Esophagus squamous epithelium (tissue), 5 donors: ENCODE data around the gene BHLHA15. TPM values are rescaled to one million over a fixed set of nuclear protein-coding genes. Genes with fewer than 3 reads are reported as not detected.
"Not testable (repeated sequence)": the region's sequence is repeated elsewhere in the genome, so short reads cannot be mapped to it uniquely, and the experiment has no call there.

Experiments
- DNase-seq: peaks from one replicate; lab custom pipeline; 2025; lab: John Stamatoyannopoulos, UW
- H3K27ac ChIP-seq, 4 donors: fragments of 200-600 bp; sonication (generic); one replicate each; pipeline ENCODE4 v1.5.1; 2016 to 2019; ENCODE audit warnings: mild to moderate bottlenecking in 1 of 4
- H3K27me3 ChIP-seq, 4 donors: fragments of 200-600 bp; sonication (generic); 1 replicate in 3 of 4; 2 replicates in 1 of 4; pipeline versions ENCODE4 v1.5.1 to v1.6.0; 2017 to 2021; ENCODE audit warnings: antibody characterized with exemption in 1 of 4
- H3K36me3 ChIP-seq, 3 donors: fragments of 200-600 bp; sonication (generic); one replicate each; pipeline ENCODE4 v1.5.1; 2016 to 2019
- H3K4me1 ChIP-seq, 3 donors: fragments of 200-600 bp; sonication (generic); one replicate each; pipeline ENCODE4 v1.5.1; 2017 to 2019
- H3K4me3 ChIP-seq, 4 donors: fragments of 200-600 bp; sonication (generic); 1 replicate in 3 of 4; 2 replicates in 1 of 4; pipeline ENCODE4 v1.5.1; 2016 to 2019; ENCODE audit warnings: mild to moderate bottlenecking in 2 of 4, moderate library complexity in 1 of 4
- H3K9me3 ChIP-seq, 3 donors: fragments of 200-600 bp; sonication (generic); one replicate each; pipeline ENCODE4 v1.5.1; 2016 to 2019
- CTCF ChIP-seq, 6 experiments: fragments of 450-650 bp in 4 of 6; fragments of 200-600 bp in 2 of 6; sonication (generic) in 2 of 6; IDR thresholded peaks; one replicate each; pipeline ENCODE4 v1.5.1; 2016 to 2019; ENCODE audit warnings: antibody characterized with exemption in 6 of 6, mild to moderate bottlenecking in 4 of 6, moderate library complexity in 4 of 6
- POLR2A ChIP-seq, 4 donors: fragments of 450-650 bp; IDR thresholded peaks; one replicate each; pipeline ENCODE4 v1.6.1; 2017; ENCODE audit warnings: antibody characterized with exemption in 4 of 4, mild to moderate bottlenecking in 4 of 4, moderate library complexity in 3 of 4
- WGBS, 2 donors: methylation state at CpG; one replicate each; pipeline ENCODE4 v1.1.5; 2018; 5-methylcytosine and 5-hydroxymethylcytosine counted together
- intact Hi-C: fragments of 100-400 bp; cut with DNase I; formaldehyde crosslinking; loops from one replicate; pipeline ENCODE4 v1.15.0; 2022
- total RNA-seq, 4 donors: library from RNA; depleted of rRNA; stranded (reverse); fragments of >200 nt; gene quantifications; one replicate each; pipeline ENCODE4 v1.1.0, GENCODE V29; 2016
- donor health status: DM: yes; HTN: yes; CAD: no.

The BHLHA15 gene
- total RNA-seq, 4 donors from 2014 or later: 0.82 to 8.0 (median 2.3) TPM

- peaks cover 0 to 49% (median 0%) of the 10 kb centered on the region in 3 donors for H3K36me3 ChIP-seq
- no peaks in the 10 kb centered on the region for H3K9me3 ChIP-seq
- H3K27me3 ChIP-seq: peaks cover 0 to 13% (median 0%) of the 10 kb centered on the region in 4 donors
- whole genome bisulfite sequencing, 2 donors: 77 to 91% methylated on average over 16 to 24 of the region's 32 CpGs
- intact Hi-C loops: no loop called here
- no peak for TF ChIP-seq POLR2A (IDR thresholded peaks at IDR 0.05)
- TF ChIP-seq CTCF (IDR thresholded peaks at IDR 0.05): no peak
- H3K4me3 ChIP-seq: no peak overlapping the region
- no peak for DNase-seq
- no peak overlapping the region for H3K27ac ChIP-seq
- peaks cover 4 to 9% (median 7%) of the 10 kb centered on the region in 3 donors for H3K4me1 ChIP-seq
Measured at GRCh38 chr7:98215561-98216495, 4.6 kb downstream of the BHLHA15 start.

GRCh38 chr7:98216941-98217622 is 5.8 kb downstream of the BHLHA15 start:
- no peak for DNase-seq
- peaks cover 0 to 2% (median 0%) of the 10 kb centered on the region in 4 donors for H3K27me3 ChIP-seq

GRCh38 chr7:98217623-98218582 is 6.7 kb downstream of the BHLHA15 start:
- TF ChIP-seq POLR2A (IDR thresholded peaks at IDR 0.05) (no peak), CTCF (IDR thresholded peaks at IDR 0.05) (no peak)
- no peaks in the 10 kb centered on the region for H3K9me3 ChIP-seq
- no peak for DNase-seq
- no peaks in the 10 kb centered on the region for H3K4me1 ChIP-seq
- H3K27ac ChIP-seq: no peak overlapping the region
- WGBS, 2 donors: 66 to 87% methylated on average over 2 to 16 of the region's 41 CpGs
- H3K4me3 ChIP-seq: no peak overlapping the region
- intact Hi-C loops: no loop called here
- H3K36me3 ChIP-seq: peaks cover 0 to 70% (median 9%) of the 10 kb centered on the region in 3 donors
- no peaks in the 10 kb centered on the region for H3K27me3 ChIP-seq

More at GRCh38 chr7:98216941-98217622, 5.8 kb downstream of the BHLHA15 start:
- intact Hi-C loops: no loop called here
- Histone ChIP-seq H3K36me3 (peaks cover 0 to 62% (median 9%) of the 10 kb centered on the region in 3 donors), H3K27ac (no peak overlapping the region), H3K4me1 (no peaks in the 10 kb centered on the region), H3K9me3 (no peaks in the 10 kb centered on the region), H3K4me3 (no peak overlapping the region)
- TF ChIP-seq POLR2A (IDR thresholded peaks at IDR 0.05) (no peak), CTCF (IDR thresholded peaks at IDR 0.05) (no peak)
- 67% methylated on average over 1 of the region's 24 CpGs; no CpG with 5 or more reads in 1 of the 2 donors for WGBS, 2 donors

GRCh38 chr7:98219382-98219781 is 8.1 kb downstream of the BHLHA15 start:
- 86 to 87% methylated on average over 4 to 6 of the region's 6 CpGs for WGBS, 2 donors
- DNase-seq, H3K27ac ChIP-seq, H3K4me3 ChIP-seq, H3K27me3 ChIP-seq, intact Hi-C loops, H3K4me1 ChIP-seq, H3K9me3 ChIP-seq: not testable (repeated sequence)
- H3K36me3 ChIP-seq: peaks cover under 1 to 85% (median 9%) of the 10 kb centered on the region in 3 donors
